ENCODE measurements around the gene FMN2. TPM values are rescaled to one million over a fixed set of nuclear protein-coding genes. Genes with fewer than 3 reads are reported as not detected.

Gene FMN2
- total RNA-seq, 1 experiment from 2014 or later: 5.3 TPM

DNA sequence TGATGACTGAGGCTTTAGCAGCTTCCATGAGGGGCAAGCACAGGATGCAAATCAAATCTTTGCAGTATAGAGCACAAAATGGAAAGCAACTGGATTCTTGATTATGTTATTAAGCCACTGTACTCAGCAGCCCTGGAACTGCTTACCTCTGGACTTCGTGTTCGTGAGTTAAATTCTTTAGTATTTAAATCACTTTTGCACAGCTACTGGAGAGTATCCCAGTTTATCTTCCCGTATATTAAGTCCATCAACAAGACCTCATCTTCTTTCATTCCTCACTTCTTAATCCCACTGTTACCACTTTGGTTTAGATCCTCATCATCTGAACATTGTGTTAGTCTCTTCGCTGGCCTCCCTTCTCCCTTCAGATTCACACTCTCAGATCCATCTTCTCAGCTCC, 411.4 kb downstream of the FMN2 start:
- Mint-ChIP-seq H3K9me3 (ENCODE audit: unreplicated experiment) (no peaks in the 10 kb centered on the region), H3K4me1 (ENCODE audit: insufficient read depth, unreplicated experiment) (no peaks in the 10 kb centered on the region), H3K27ac (ENCODE audit: low read depth, unreplicated experiment) (no peak overlapping the region), H3K4me3 (ENCODE audit: unreplicated experiment) (no peak overlapping the region), H3K36me3 (ENCODE audit: insufficient read depth, unreplicated experiment) (no peaks in the 10 kb centered on the region), H3K27me3 (ENCODE audit: insufficient read depth, unreplicated experiment) (no peaks in the 10 kb centered on the region)
- no peak for DNase-seq (ENCODE audit: unreplicated experiment)
- intact Hi-C loops (cut with micrococcal nuclease): no loop called here
- no TSS peak for BruUV-seq (replicated peaks)
- ChIA-PET POLR2A (interaction anchor here (0.7 kb wide), 1 partner anchor 162 kb away, joined by 3 read pairs; no protein-coding TSS in a partner anchor), CTCF (no interaction called here)
- TF ChIP-seq, protein P1, sequence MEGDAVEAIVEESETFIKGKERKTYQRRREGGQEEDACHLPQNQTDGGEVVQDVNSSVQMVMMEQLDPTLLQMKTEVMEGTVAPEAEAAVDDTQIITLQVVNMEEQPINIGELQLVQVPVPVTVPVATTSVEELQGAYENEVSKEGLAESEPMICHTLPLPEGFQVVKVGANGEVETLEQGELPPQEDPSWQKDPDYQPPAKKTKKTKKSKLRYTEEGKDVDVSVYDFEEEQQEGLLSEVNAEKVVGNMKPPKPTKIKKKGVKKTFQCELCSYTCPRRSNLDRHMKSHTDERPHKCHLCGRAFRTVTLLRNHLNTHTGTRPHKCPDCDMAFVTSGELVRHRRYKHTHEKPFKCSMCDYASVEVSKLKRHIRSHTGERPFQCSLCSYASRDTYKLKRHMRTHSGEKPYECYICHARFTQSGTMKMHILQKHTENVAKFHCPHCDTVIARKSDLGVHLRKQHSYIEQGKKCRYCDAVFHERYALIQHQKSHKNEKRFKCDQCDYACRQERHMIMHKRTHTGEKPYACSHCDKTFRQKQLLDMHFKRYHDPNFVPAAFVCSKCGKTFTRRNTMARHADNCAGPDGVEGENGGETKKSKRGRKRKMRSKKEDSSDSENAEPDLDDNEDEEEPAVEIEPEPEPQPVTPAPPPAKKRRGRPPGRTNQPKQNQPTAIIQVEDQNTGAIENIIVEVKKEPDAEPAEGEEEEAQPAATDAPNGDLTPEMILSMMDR (IDR thresholded peaks at IDR 0.05; ENCODE audit: unreplicated experiment): no peak

DNA sequence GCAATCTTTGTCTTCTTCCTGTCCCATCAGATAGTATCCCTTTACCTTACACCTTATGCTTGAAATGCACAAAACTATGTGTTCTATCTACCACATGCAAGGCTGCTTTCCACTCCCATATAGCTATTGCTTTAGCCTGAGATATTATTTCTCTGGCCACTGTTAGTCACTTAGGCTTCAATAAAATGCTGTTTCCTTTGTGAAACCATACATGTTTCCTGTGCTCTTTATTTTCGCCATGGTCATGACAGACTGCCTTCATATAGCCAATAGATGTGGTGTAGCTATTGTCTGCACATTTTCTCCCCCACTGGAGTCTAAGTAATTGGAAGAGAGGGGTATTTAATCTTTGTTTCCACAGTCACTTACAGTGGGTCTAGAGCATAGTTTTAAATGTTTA, 411.9 kb downstream of the FMN2 start:
- ChIA-PET CTCF (interaction anchor here (0.6 kb wide), 1 partner anchor 425 kb away, joined by 3 read pairs; no protein-coding TSS in a partner anchor), POLR2A (interaction anchor here (0.7 kb wide), 1 partner anchor 163 kb away, joined by 3 read pairs; no protein-coding TSS in a partner anchor)
- no peak for DNase-seq (ENCODE audit: unreplicated experiment)
- H3K4me3 Mint-ChIP-seq (ENCODE audit: unreplicated experiment): no peak overlapping the region
- no peaks in the 10 kb centered on the region for H3K27me3 Mint-ChIP-seq (ENCODE audit: insufficient read depth, unreplicated experiment)
- no peaks in the 10 kb centered on the region for H3K36me3 Mint-ChIP-seq (ENCODE audit: insufficient read depth, unreplicated experiment)
- BruUV-seq (replicated peaks): no TSS peak
- no peaks in the 10 kb centered on the region for H3K4me1 Mint-ChIP-seq (ENCODE audit: insufficient read depth, unreplicated experiment)
- H3K9me3 Mint-ChIP-seq (ENCODE audit: unreplicated experiment): no peaks in the 10 kb centered on the region
- H3K27ac Mint-ChIP-seq (ENCODE audit: low read depth, unreplicated experiment): no peak overlapping the region
- intact Hi-C loops (cut with micrococcal nuclease): no loop called here
- TF ChIP-seq, protein P1 (IDR thresholded peaks at IDR 0.05; ENCODE audit: unreplicated experiment): no peak

DNA sequence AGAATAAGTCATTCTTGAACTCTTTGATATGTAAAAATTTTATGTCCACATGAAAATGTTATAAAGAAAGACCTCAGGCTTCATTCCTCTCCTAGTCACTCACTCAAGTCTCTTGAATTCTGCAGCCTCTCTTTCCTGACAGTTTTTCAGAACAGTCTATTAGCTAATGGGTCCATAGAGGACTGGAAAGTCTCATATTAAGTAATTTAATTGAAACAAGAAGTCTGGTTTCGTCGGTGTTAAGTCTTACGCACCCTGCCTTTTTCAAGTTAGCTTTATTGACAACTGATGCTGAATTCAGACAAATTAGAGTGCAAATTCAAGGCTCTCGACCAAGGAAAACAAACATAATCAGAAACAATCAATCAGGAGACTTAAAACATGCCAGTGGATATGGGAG, 414.5 kb downstream of the FMN2 start:
- no peaks in the 10 kb centered on the region for H3K36me3 Mint-ChIP-seq (ENCODE audit: insufficient read depth, unreplicated experiment)
- no peaks in the 10 kb centered on the region for H3K4me1 Mint-ChIP-seq (ENCODE audit: insufficient read depth, unreplicated experiment)
- TF ChIP-seq, protein P1 (IDR thresholded peaks at IDR 0.05; ENCODE audit: unreplicated experiment): no peak
- BruUV-seq (replicated peaks): no TSS peak
- POLR2A ChIA-PET: interaction anchor here (1.2 kb wide), 1 partner anchor 10 kb away, joined by 3 read pairs; no protein-coding TSS in a partner anchor
- H3K27me3 Mint-ChIP-seq (ENCODE audit: insufficient read depth, unreplicated experiment): no peaks in the 10 kb centered on the region
- H3K4me3 Mint-ChIP-seq (ENCODE audit: unreplicated experiment): no peak overlapping the region
- H3K27ac Mint-ChIP-seq (ENCODE audit: low read depth, unreplicated experiment): no peak overlapping the region
- DNase-seq (ENCODE audit: unreplicated experiment): no peak
- H3K9me3 Mint-ChIP-seq (ENCODE audit: unreplicated experiment): no peaks in the 10 kb centered on the region
- CTCF ChIA-PET: interaction anchor here (0.9 kb wide), 1 partner anchor 32 kb away, joined by 3 read pairs; no protein-coding TSS in a partner anchor
- intact Hi-C loops (cut with micrococcal nuclease): no loop called here

GRCh38 chr1:240508201-240508600, 416.5 kb downstream of the FMN2 start:
- Mint-ChIP-seq H3K36me3 (ENCODE audit: insufficient read depth, unreplicated experiment) (no peaks in the 10 kb centered on the region), H3K9me3 (ENCODE audit: unreplicated experiment) (no peaks in the 10 kb centered on the region), H3K27ac (ENCODE audit: low read depth, unreplicated experiment) (no peak overlapping the region), H3K27me3 (ENCODE audit: insufficient read depth, unreplicated experiment) (no peaks in the 10 kb centered on the region), H3K4me3 (ENCODE audit: unreplicated experiment) (no peak overlapping the region), H3K4me1 (ENCODE audit: insufficient read depth, unreplicated experiment) (no peaks in the 10 kb centered on the region)
- TF ChIP-seq, protein P1 (IDR thresholded peaks at IDR 0.05; ENCODE audit: unreplicated experiment): no peak
- no peak for DNase-seq (ENCODE audit: unreplicated experiment)
- BruUV-seq (replicated peaks): no TSS peak
- intact Hi-C loops (cut with micrococcal nuclease): no loop called here
- POLR2A ChIA-PET: no interaction called here
- CTCF ChIA-PET: interaction anchor here (0.7 to 1.2 kb wide), 2 partner anchors 19 to 359 kb away, joined by 3 read pairs; no protein-coding TSS in a partner anchor
